ENCODE measurements around the gene TCFL5.

Gene TCFL5

DNA sequence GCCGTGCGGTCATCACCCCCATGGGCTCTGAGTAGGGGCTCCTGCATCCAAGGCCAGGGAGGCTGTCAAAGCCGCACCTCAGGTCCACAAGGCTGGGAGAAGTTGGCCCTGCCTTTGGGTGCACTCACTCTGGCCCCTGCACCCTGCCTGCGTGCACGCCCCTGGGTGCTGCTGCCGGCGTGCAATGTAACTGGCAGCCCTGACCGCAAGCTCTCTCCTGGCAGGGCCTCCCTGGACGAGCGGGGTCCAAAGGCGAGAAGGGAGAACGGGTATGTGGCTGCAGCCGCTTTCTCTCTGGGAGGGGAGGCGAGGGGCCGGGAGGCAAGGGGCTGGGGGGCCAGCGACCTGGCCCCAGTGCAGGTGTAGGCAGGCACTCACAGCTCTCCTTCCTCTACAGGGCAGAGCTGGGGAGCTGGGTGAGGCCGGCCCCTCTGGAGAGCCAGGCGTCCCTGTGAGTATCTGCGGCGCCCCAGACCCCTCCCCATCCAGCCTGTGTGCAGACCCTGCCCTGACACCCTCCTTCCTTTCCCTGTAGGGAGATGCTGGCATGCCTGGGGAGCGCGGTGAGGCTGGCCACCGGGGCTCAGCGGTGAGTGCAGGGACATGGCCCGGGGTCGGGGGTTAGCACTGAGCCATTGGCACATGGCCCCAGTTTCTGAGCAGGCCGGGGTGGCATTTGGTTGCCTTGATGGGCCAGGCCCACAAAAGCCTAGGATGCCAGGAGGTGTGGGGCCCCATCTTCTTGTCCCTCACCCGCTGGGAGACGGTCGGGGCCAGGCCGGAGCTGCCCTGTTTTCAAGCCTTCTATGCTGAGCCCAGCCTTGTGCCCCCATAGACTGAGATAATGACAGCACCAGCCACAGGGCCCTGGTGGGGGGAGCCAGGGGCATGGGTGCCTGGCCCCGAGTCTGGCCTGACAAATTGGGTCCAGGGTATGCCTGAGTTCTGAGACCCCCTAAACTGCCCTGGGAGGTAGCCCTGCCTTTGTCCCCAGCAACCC lies 32.1 kb downstream of the TCFL5 start:
- TF ChIP-seq POLR2A (IDR thresholded peaks at IDR 0.05; ENCODE audit: extremely low read depth, insufficient read length) (no peak), MYC (IDR thresholded peaks at IDR 0.05; ENCODE audit: low read depth, low read length) (no peak)
- TF ChIP-seq, protein P1, sequence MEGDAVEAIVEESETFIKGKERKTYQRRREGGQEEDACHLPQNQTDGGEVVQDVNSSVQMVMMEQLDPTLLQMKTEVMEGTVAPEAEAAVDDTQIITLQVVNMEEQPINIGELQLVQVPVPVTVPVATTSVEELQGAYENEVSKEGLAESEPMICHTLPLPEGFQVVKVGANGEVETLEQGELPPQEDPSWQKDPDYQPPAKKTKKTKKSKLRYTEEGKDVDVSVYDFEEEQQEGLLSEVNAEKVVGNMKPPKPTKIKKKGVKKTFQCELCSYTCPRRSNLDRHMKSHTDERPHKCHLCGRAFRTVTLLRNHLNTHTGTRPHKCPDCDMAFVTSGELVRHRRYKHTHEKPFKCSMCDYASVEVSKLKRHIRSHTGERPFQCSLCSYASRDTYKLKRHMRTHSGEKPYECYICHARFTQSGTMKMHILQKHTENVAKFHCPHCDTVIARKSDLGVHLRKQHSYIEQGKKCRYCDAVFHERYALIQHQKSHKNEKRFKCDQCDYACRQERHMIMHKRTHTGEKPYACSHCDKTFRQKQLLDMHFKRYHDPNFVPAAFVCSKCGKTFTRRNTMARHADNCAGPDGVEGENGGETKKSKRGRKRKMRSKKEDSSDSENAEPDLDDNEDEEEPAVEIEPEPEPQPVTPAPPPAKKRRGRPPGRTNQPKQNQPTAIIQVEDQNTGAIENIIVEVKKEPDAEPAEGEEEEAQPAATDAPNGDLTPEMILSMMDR (IDR thresholded peaks at IDR 0.05; ENCODE audit: low read depth, low read length), result no peak
- TF ChIP-seq, protein P2, sequence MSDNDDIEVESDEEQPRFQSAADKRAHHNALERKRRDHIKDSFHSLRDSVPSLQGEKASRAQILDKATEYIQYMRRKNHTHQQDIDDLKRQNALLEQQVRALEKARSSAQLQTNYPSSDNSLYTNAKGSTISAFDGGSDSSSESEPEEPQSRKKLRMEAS (IDR thresholded peaks at IDR 0.05; ENCODE audit: low read depth, low read length), result no peak
- H3K4me3 ChIP-seq (ENCODE audit: low read depth, low read length), result no peak overlapping the region
- DNase-seq (ENCODE audit: low read depth), result no peak

DNA sequence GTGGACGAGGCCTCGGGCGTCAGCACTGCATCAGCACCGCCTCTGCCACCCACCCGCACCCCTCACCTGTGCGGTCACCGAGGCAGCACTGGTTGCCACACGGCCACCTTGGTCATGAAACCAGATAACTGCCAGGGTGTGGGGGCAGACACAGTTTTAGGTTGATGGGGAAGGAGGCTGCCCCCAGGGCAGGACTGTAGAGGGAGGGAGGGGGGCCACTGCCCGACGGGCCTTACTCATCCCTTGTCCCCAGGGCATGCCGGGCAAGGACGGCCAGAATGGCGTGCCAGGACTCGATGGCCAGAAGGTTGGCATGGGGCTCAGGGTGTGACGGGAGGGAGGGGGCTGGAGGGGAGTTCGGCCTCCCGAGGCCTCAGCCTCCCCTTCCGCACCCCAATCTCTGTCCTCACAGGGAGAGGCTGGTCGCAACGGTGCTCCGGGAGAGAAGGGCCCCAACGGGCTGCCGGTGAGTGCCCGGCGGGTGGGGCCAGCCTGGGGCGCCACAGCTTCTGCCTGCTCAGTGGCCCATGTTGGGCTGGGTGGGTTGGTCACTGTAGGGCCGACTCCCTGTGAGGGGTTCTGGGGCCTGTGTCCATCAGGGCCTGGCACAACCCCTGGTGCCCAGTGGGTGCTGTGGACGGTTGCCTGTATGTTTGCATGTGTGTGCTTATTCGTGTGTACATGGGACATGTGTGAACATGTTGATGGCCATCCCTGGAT lies 33.0 kb downstream of the TCFL5 start:
- DNase-seq (ENCODE audit: low read depth), result no peak
- no peak overlapping the region for H3K4me3 ChIP-seq (ENCODE audit: low read depth, low read length)
- TF ChIP-seq, protein P2 (IDR thresholded peaks at IDR 0.05; ENCODE audit: low read depth, low read length), result no peak
- no peak for TF ChIP-seq POLR2A (IDR thresholded peaks at IDR 0.05; ENCODE audit: extremely low read depth, insufficient read length)
- TF ChIP-seq, protein P1 (IDR thresholded peaks at IDR 0.05; ENCODE audit: low read depth, low read length), result no peak
- TF ChIP-seq MYC (IDR thresholded peaks at IDR 0.05; ENCODE audit: low read depth, low read length), result no peak

DNA sequence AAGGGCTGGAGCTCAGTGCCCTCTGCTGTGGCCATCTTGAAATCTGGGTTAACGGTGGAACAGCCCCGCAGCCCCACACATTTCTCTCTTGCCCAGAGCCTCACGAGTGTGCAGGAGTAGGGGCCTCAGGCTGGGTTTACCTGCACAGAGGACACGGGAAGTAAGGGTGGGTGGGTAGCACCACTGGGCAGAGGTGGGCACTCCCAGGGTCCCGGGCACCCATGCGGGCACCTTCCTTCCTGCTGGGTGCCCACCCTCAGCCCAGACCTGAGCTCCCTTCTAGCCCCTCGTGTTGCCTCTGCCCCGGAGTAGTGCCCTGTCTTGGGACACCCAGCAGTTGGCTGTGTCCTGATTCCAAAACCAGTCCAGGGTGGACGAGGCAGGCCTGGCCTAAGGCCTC lies 33.6 kb downstream of the TCFL5 start:
- DNase-seq (ENCODE audit: low read depth), result no peak
- no peak for TF ChIP-seq MYC (IDR thresholded peaks at IDR 0.05; ENCODE audit: low read depth, low read length)
- TF ChIP-seq POLR2A (IDR thresholded peaks at IDR 0.05; ENCODE audit: extremely low read depth, insufficient read length), result no peak
- TF ChIP-seq, protein P1 (IDR thresholded peaks at IDR 0.05; ENCODE audit: low read depth, low read length), result no peak
- TF ChIP-seq, protein P2 (IDR thresholded peaks at IDR 0.05; ENCODE audit: low read depth, low read length), result no peak
- no peak overlapping the region for H3K4me3 ChIP-seq (ENCODE audit: low read depth, low read length)

DNA sequence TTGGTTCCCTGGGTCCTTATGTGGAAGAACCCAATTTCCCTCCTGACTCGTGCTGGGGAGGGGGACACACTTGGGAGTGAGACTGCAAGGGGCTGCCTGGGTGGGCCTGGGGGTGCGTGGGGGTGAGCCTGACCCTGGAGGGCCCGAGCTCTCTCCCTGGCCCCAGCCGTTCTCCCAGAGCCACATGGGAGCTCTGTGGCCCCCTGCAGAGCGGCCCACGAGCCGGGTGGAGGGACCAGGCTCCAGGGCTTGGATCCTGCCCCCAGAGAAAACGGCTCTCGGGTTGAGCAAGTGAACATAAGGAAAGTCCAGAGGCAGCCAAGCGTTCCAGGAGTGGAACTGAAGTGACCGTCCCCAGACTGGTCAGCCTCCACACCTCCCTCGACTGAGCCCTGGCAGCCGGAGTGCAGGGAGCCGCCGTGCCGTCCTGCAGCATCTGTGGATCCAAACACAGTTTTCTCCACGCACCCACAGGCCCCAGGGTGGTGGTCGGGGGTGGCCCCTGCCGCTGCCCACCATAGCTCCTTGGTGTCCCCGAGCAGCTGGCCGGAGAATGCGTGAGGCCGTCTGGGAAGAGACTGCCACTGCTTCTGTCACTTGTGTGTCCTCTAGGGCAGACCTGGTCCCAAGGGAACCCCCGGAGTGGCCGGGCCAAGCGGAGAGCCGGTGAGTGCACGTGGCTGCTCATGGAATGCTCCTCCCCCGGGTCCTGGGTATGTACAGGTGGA lies 34.1 kb downstream of the TCFL5 start:
- no peak for TF ChIP-seq MYC (IDR thresholded peaks at IDR 0.05; ENCODE audit: low read depth, low read length)
- TF ChIP-seq, protein P2 (IDR thresholded peaks at IDR 0.05; ENCODE audit: low read depth, low read length), result no peak
- no peak overlapping the region for H3K4me3 ChIP-seq (ENCODE audit: low read depth, low read length)
- no peak for DNase-seq (ENCODE audit: low read depth)

DNA sequence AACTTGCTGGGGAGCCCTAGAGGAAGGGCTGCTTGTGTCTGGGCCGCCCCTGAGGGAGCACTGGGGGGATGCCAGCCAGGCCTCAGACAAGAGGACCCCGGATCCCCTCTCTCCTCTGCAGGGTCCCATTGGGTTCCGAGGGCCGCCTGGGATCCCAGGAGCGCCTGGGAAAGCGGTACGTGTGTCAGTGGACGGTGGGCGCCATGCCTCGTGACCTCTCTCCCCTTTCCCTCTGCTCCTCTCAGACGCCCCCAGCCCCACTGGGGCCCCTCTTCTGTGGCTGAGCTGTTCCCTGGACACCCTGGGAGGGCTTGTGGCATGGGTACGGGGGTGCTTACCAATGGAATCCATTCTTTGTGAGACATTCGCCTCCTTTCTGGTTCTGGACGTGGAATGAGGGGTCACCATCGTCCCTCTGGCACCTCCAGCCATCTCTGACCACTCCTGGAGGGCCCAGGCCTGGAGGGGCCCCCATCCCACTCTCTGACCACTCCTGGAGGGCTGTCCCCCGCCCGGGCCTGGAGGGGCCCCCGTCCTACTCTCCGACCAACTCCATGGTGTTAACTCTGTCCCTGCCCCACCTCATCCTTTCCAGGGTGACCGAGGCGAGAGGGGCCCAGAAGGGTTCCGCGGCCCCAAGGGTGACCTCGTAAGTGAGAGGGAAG lies 34.8 kb downstream of the TCFL5 start:
- H3K4me3 ChIP-seq (ENCODE audit: low read depth, low read length), result no peak overlapping the region
- DNase-seq (ENCODE audit: low read depth), result no peak
- TF ChIP-seq POLR2A (IDR thresholded peaks at IDR 0.05; ENCODE audit: extremely low read depth, insufficient read length), result no peak

DNA sequence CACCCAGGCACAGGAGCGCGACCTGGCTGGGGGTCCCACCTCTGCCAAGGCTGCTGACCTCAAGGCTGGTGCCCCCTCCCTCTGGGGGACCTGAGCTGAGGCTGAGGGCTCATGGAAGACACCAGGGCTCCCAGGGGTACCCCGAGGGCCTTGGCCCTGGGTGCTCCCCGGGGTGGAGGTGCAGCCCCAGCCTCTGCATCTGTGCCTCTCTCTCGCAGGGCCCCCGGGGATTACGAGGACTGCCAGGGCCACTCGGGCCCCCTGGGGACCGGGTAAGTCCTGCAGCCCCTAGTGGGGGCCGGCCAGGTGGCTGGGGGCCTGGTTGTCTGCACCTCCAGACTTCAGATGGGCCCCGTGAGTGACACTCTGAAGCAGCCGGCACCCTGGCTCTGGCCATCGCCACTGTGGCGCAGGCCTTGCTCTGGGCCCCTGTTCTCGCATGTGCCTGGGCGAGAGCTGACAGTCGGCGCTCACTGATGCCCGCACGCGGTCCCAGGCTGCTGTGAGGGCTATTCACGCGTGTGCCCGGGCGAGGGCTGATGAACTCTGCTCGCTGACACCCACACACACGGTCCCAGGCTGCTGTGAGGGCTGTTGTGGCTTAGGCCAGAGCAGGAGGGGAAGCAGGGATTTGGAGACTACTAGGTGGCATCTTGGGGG lies 35.5 kb downstream of the TCFL5 start:
- H3K4me3 ChIP-seq (ENCODE audit: low read depth, low read length), result no peak overlapping the region
- DNase-seq (ENCODE audit: low read depth), result peak; percentile 14
- TF ChIP-seq MYC (IDR thresholded peaks at IDR 0.05; ENCODE audit: low read depth, low read length), result no peak
- TF ChIP-seq, protein P1 (IDR thresholded peaks at IDR 0.05; ENCODE audit: low read depth, low read length), result no peak
- TF ChIP-seq POLR2A (IDR thresholded peaks at IDR 0.05; ENCODE audit: extremely low read depth, insufficient read length), result no peak
- TF ChIP-seq, protein P2 (IDR thresholded peaks at IDR 0.05; ENCODE audit: low read depth, low read length), result no peak
